ENCODE measurements around the gene PRDM7.
"Not testable (repeated sequence)": the region's sequence is repeated elsewhere in the genome, so short reads cannot be mapped to it uniquely, and the experiment has no call there.

PRDM7 gene

DNA sequence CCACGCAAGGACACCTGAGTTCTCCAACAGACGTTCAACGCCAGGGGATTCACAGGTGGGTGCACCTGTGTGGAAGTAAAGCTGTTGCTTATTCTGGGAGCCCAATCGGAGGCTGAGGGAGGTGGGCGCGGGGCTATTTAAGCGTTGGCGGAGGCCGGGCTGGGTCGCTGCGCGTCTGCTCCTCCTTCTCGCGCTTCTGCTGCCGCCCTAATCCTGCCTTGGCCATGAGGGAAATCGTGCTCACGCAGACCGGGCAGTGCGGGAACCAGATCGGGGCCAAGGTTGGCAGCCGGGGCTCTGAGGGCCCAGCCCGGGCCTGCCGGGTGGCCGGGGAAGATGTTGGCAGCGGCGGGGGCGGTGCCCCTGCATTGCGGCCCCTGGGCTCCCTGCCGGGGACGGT lies 16.7 kb upstream of the PRDM7 start:
- DNase-seq, result peak; percentile 3
- H3K9me3 ChIP-seq (ENCODE audit: severe bottlenecking), result not testable (repeated sequence)

GRCh38 chr16:90092781-90093180 lies 15.7 kb upstream of the PRDM7 start:
- not testable (repeated sequence) for DNase-seq; H3K9me3 ChIP-seq (ENCODE audit: severe bottlenecking); H3K4me3 ChIP-seq (ENCODE audit: low read depth, low read length); H3K27ac ChIP-seq; H3K27me3 ChIP-seq (ENCODE audit: insufficient read depth, low read depth, severe bottlenecking); H3K36me3 ChIP-seq

More for the DNA sequence above, 16.7 kb upstream of the PRDM7 start:
- H3K36me3 ChIP-seq; H3K4me3 ChIP-seq (ENCODE audit: low read depth, low read length); H3K27me3 ChIP-seq (ENCODE audit: insufficient read depth, low read depth, severe bottlenecking); H3K27ac ChIP-seq: not testable (repeated sequence)

GRCh38 chr16:90084215-90084950 lies 7.3 kb upstream of the PRDM7 start:
- Histone ChIP-seq H3K9me3 (ENCODE audit: severe bottlenecking) (no peaks in the 10 kb centered on the region), H3K27ac (no peak overlapping the region), H3K27me3 (ENCODE audit: insufficient read depth, low read depth, severe bottlenecking) (no peaks in the 10 kb centered on the region), H3K36me3 (no peaks in the 10 kb centered on the region), H3K4me3 (ENCODE audit: low read depth, low read length) (no peak overlapping the region)
- no peak for DNase-seq
- TF ChIP-seq CTCF (IDR thresholded peaks at IDR 0.05; ENCODE audit: low read depth, low read length), result no peak

- H3K9me3 ChIP-seq (ENCODE audit: severe bottlenecking), result no peaks in the 10 kb centered on the region
- no peaks in the 10 kb centered on the region for H3K27me3 ChIP-seq (ENCODE audit: insufficient read depth, low read depth, severe bottlenecking)
- H3K27ac ChIP-seq, result no peak overlapping the region
- no peak for TF ChIP-seq CTCF (IDR thresholded peaks at IDR 0.05; ENCODE audit: low read depth, low read length)
- no peak overlapping the region for H3K4me3 ChIP-seq (ENCODE audit: low read depth, low read length)
- H3K36me3 ChIP-seq, result no peaks in the 10 kb centered on the region
- DNase-seq, result no peak
Observed at GRCh38 chr16:90083139-90083538, 6.0 kb upstream of the PRDM7 start.

DNA sequence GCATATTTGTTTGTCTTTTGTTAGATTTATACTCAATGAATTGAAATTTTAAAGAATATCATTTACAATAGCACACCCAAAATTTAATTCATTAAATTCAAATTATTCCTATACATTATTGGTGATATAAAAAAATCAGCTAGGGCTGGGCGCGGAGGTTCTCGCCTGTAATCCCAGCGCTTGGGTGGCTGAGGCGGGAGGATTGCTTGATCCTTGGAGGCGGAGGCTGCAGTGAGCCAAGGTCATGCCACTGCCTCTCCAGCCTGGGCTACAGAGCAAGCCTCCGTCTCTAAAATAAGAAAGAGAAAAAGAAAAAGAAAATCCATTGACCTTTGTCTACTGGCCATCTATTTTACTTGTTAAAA lies 4.5 kb upstream of the PRDM7 start:
- Histone ChIP-seq H3K27me3 (ENCODE audit: insufficient read depth, low read depth, severe bottlenecking) (no peaks in the 10 kb centered on the region), H3K36me3 (no peaks in the 10 kb centered on the region), H3K4me3 (ENCODE audit: low read depth, low read length) (no peak overlapping the region), H3K9me3 (ENCODE audit: severe bottlenecking) (no peaks in the 10 kb centered on the region), H3K27ac (no peak overlapping the region)
- no peak for DNase-seq
- no peak for TF ChIP-seq CTCF (IDR thresholded peaks at IDR 0.05; ENCODE audit: low read depth, low read length)

DNA sequence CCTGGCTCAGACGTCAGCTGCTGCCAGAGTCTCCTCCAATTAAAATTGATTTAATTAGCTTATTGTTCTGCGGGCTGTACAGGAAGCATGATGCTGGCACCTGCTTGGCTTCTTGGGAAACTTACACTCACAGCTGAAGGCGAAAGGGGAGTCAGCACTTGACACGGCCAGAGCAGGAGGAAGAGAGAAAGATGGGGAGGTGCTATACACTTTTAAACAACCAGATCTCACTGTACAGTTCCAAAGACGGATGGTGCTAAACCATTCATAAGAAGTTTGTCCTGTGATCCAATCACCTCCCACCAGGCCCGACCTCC lies 1.4 kb upstream of the PRDM7 start:
- Histone ChIP-seq H3K9me3 (ENCODE audit: severe bottlenecking) (no peaks in the 10 kb centered on the region), H3K36me3 (no peaks in the 10 kb centered on the region), H3K27ac (no peak overlapping the region), H3K27me3 (ENCODE audit: insufficient read depth, low read depth, severe bottlenecking) (no peaks in the 10 kb centered on the region), H3K4me3 (ENCODE audit: low read depth, low read length) (no peak overlapping the region)
- no peak for TF ChIP-seq CTCF (IDR thresholded peaks at IDR 0.05; ENCODE audit: low read depth, low read length)
- no peak for DNase-seq

All from WERI-Rb-1 (cell line).